Measurements from ENCODE around the gene COLQ.

Gene COLQ

DNA sequence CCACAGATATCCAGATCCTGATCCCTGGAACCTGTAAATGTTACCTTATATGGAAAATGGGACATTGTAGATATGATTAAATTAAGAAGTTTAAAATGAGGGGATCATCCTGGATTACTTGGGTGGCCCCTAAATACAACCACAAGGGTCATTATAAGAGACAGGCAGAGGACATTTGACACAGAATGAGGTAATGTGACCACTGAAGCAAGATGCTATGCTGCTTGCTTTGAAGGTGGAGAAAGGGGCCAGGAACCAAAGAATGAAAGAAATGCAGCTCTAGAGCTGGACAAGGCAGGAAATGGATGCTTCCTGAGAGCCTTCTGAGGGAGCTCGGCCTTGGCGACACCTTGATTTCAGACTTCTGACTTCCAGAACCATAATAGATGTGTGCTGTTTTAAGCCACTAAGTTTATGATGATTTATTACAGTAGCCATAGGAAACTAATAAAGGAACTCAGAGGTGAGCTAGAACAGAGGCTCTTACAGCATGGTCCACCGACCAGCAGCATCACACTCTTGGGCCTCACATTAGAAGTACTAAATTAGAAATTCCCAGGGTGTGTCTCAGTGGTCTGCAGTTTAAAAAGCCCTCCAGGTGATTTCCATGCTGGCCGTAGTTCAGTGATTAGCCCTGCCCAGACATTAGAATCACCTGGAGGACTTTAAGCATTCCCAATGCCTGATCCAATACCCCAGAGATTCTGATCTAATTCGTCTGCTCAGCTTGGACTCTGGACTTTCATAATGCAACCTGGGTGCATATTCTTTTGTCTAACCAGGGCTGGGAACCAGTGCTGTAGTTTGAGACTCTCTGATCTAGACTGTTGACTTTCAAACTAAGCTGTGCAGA, 7.5 kb downstream of the COLQ start:
- no peaks in the 10 kb centered on the region for H3K36me3 ChIP-seq (ENCODE audit: insufficient read depth, low read length)
- no peak overlapping the region for H3K4me3 ChIP-seq
- no peak for DNase-seq (ENCODE audit: low read depth, low spot score)
- H3K27ac ChIP-seq, result no peak overlapping the region
- no peak for TF ChIP-seq POLR2AphosphoS5 (IDR thresholded peaks at IDR 0.05; ENCODE audit: borderline replicate concordance, low read depth, low read length)
- TF ChIP-seq FOXP2 (optimal IDR thresholded peaks at IDR 0.05; ENCODE audit: control extremely low read depth, extremely low read length, insufficient read depth), result no peak
- TF ChIP-seq EZH2 (IDR thresholded peaks at IDR 0.05), result no peak
- no peak overlapping the region for H3K9ac ChIP-seq (ENCODE audit: insufficient read length)
- no peaks in the 10 kb centered on the region for H3K9me3 ChIP-seq (ENCODE audit: low read depth, low read length)

DNA sequence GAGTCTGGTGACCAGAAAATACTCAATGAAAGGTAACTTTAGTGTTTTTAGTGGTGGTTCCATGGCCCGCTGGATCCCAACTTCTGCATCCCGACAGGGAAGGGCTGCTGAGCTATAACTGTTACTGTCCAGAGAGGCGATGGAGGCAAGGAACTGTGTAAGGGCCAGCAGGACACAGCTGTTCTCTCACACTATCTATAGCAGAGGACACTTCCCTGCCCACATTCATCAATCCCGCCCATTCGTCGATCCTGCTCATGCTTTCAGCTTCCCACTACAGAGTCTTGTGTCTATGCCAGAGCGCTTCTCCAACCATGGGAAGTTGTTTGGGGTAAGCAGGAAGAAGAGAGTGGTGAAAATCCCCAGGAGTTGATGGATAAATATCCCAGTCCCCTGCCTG, 8.4 kb downstream of the COLQ start:
- H3K4me3 ChIP-seq, result no peak overlapping the region
- TF ChIP-seq FOXP2 (optimal IDR thresholded peaks at IDR 0.05; ENCODE audit: control extremely low read depth, extremely low read length, insufficient read depth), result no peak
- TF ChIP-seq POLR2AphosphoS5 (IDR thresholded peaks at IDR 0.05; ENCODE audit: borderline replicate concordance, low read depth, low read length), result no peak
- no peak for TF ChIP-seq EZH2 (IDR thresholded peaks at IDR 0.05)

DNA sequence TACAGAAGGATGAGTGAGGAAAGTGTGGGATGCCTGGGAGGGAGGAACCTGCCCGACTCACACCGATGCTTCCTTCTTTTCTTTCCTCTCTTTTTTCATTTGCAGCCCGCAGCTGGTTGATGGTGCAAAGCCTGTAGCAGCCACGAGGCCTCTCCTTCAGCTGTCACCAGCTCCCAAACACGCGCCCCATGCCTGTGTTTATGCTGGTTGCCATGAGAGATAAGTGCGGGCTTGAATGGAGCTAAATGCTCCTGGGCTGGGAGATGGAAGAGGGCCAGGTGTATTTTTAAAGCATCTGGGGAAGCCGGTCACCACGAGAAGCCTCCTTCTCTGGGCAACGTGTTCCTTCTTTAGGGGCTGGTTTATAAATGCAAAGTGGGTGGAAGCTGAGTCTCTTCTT, 9.3 kb downstream of the COLQ start:
- H3K36me3 ChIP-seq (ENCODE audit: insufficient read depth, low read length), result no peaks in the 10 kb centered on the region
- H3K9ac ChIP-seq (ENCODE audit: insufficient read length), result no peak overlapping the region
- H3K4me3 ChIP-seq, result no peak overlapping the region
- no peak for DNase-seq (ENCODE audit: low read depth, low spot score)
- TF ChIP-seq EZH2 (IDR thresholded peaks at IDR 0.05), result no peak
- TF ChIP-seq FOXP2 (optimal IDR thresholded peaks at IDR 0.05; ENCODE audit: control extremely low read depth, extremely low read length, insufficient read depth), result no peak
- no peak for TF ChIP-seq POLR2AphosphoS5 (IDR thresholded peaks at IDR 0.05; ENCODE audit: borderline replicate concordance, low read depth, low read length)
- H3K27ac ChIP-seq, result no peak overlapping the region
- H3K9me3 ChIP-seq (ENCODE audit: low read depth, low read length), result no peaks in the 10 kb centered on the region

More for the DNA sequence above, 8.4 kb downstream of the COLQ start:
- Histone ChIP-seq H3K9me3 (ENCODE audit: low read depth, low read length) (no peaks in the 10 kb centered on the region), H3K27ac (no peak overlapping the region), H3K36me3 (ENCODE audit: insufficient read depth, low read length) (no peaks in the 10 kb centered on the region), H3K9ac (ENCODE audit: insufficient read length) (no peak overlapping the region)
- no peak for DNase-seq (ENCODE audit: low read depth, low spot score)

- Histone ChIP-seq H3K27ac (no peak overlapping the region), H3K4me3 (no peak overlapping the region), H3K9me3 (ENCODE audit: low read depth, low read length) (no peaks in the 10 kb centered on the region), H3K36me3 (ENCODE audit: insufficient read depth, low read length) (no peaks in the 10 kb centered on the region), H3K9ac (ENCODE audit: insufficient read length) (no peak overlapping the region)
- no peak for DNase-seq (ENCODE audit: low read depth, low spot score)
- no peak for TF ChIP-seq POLR2AphosphoS5 (IDR thresholded peaks at IDR 0.05; ENCODE audit: borderline replicate concordance, low read depth, low read length)
- TF ChIP-seq FOXP2 (optimal IDR thresholded peaks at IDR 0.05; ENCODE audit: control extremely low read depth, extremely low read length, insufficient read depth), result no peak
- no peak for TF ChIP-seq EZH2 (IDR thresholded peaks at IDR 0.05)
These were observed 10.3 kb downstream of the COLQ start for GRCh38 chr3:15511156-15511555.

- Histone ChIP-seq H3K9me3 (ENCODE audit: low read depth, low read length) (no peaks in the 10 kb centered on the region), H3K9ac (ENCODE audit: insufficient read length) (no peak overlapping the region), H3K36me3 (ENCODE audit: insufficient read depth, low read length) (no peaks in the 10 kb centered on the region), H3K27ac (no peak overlapping the region), H3K4me3 (no peak overlapping the region)
- TF ChIP-seq POLR2AphosphoS5 (IDR thresholded peaks at IDR 0.05; ENCODE audit: borderline replicate concordance, low read depth, low read length) (no peak), FOXP2 (optimal IDR thresholded peaks at IDR 0.05; ENCODE audit: control extremely low read depth, extremely low read length, insufficient read depth) (no peak), EZH2 (IDR thresholded peaks at IDR 0.05) (no peak)
- DNase-seq (ENCODE audit: low read depth, low spot score), result no peak
These were observed 11.0 kb downstream of the COLQ start for GRCh38 chr3:15510493-15510892.

DNA sequence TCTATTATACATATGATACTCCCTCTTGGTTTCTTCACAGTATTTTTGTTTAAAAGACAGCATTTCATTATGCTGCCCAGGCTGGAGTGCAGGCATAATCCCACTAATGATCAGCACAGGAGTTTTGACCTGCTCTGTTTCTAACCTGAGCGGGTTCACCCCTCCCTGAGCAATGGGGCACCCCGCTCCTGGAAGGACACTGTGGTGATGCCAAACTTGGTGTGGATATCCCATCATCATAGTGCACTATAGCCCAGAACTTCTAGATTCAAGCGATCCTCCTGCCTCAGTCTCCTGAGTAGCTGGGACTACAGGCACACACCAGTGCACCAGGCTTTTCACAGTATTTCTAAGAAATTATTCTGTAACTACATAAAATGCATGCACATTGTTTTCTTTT, 14.9 kb downstream of the COLQ start:
- no peak for DNase-seq (ENCODE audit: low read depth, low spot score)
- Histone ChIP-seq H3K4me3 (no peak overlapping the region), H3K9ac (ENCODE audit: insufficient read length) (no peak overlapping the region), H3K9me3 (ENCODE audit: low read depth, low read length) (no peaks in the 10 kb centered on the region), H3K27ac (no peak overlapping the region), H3K36me3 (ENCODE audit: insufficient read depth, low read length) (no peaks in the 10 kb centered on the region)
- TF ChIP-seq POLR2AphosphoS5 (IDR thresholded peaks at IDR 0.05; ENCODE audit: borderline replicate concordance, low read depth, low read length), result no peak
- no peak for TF ChIP-seq EZH2 (IDR thresholded peaks at IDR 0.05)
- TF ChIP-seq FOXP2 (optimal IDR thresholded peaks at IDR 0.05; ENCODE audit: control extremely low read depth, extremely low read length, insufficient read depth), result no peak

- Histone ChIP-seq H3K27ac (no peak overlapping the region), H3K36me3 (ENCODE audit: insufficient read depth, low read length) (no peaks in the 10 kb centered on the region), H3K4me3 (no peak overlapping the region), H3K9ac (ENCODE audit: insufficient read length) (no peak overlapping the region), H3K9me3 (ENCODE audit: low read depth, low read length) (no peaks in the 10 kb centered on the region)
- TF ChIP-seq POLR2AphosphoS5 (IDR thresholded peaks at IDR 0.05; ENCODE audit: borderline replicate concordance, low read depth, low read length) (no peak), EZH2 (IDR thresholded peaks at IDR 0.05) (no peak), FOXP2 (optimal IDR thresholded peaks at IDR 0.05; ENCODE audit: control extremely low read depth, extremely low read length, insufficient read depth) (no peak)
- no peak for DNase-seq (ENCODE audit: low read depth, low spot score)
These were observed 15.9 kb downstream of the COLQ start for GRCh38 chr3:15505479-15506165.

GRCh38 chr3:15502616-15503015, 18.9 kb downstream of the COLQ start:
- Histone ChIP-seq H3K4me3 (no peak overlapping the region), H3K27ac (no peak overlapping the region), H3K9me3 (ENCODE audit: low read depth, low read length) (no peaks in the 10 kb centered on the region), H3K36me3 (ENCODE audit: insufficient read depth, low read length) (no peaks in the 10 kb centered on the region), H3K9ac (ENCODE audit: insufficient read length) (no peak overlapping the region)
- no peak for DNase-seq (ENCODE audit: low read depth, low spot score)
- TF ChIP-seq POLR2AphosphoS5 (IDR thresholded peaks at IDR 0.05; ENCODE audit: borderline replicate concordance, low read depth, low read length) (no peak), EZH2 (IDR thresholded peaks at IDR 0.05) (no peak), FOXP2 (optimal IDR thresholded peaks at IDR 0.05; ENCODE audit: control extremely low read depth, extremely low read length, insufficient read depth) (no peak)
